NCI-H524 (cell line): ENCODE data around the gene PPARD.
"Not testable (repeated sequence)": the region's sequence is repeated elsewhere in the genome, so short reads cannot be mapped to it uniquely, and the experiment has no call there.

Experiments
- DNase-seq, 2 experiments: peaks; one replicate each; lab custom pipeline; 2025; lab: John Stamatoyannopoulos, UW

PPARD gene

GRCh38 chr6:35381132-35381531, 38.8 kb downstream of the PPARD start:
- DNase-seq: no peak

DNA sequence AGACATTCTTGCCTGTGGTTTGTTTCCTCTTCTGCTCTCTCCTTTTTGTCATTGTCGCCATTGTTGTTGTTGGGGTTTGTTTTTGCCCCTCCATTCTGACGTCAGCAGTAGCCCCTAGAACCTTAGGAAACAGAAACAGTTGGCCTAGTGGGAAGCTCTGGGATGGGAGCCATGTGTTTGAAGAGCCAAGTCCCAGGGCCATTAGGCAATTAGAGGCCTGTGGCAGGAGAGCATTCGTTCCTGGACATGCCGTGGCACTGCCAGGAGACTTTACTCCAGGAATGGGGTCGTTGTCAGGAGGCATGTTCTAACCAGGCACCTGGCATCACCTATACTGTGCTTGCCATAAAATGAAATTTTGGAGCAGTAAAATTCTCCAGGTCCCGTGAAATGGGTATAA, 39.7 kb downstream of the PPARD start:
- no peak for DNase-seq

- peak; percentile 25 to 44 for DNase-seq
Measured at GRCh38 chr6:35385457-35386202, 43.3 kb downstream of the PPARD start.

- no peak for DNase-seq
Measured at GRCh38 chr6:35386989-35387388, 44.6 kb downstream of the PPARD start.

DNA sequence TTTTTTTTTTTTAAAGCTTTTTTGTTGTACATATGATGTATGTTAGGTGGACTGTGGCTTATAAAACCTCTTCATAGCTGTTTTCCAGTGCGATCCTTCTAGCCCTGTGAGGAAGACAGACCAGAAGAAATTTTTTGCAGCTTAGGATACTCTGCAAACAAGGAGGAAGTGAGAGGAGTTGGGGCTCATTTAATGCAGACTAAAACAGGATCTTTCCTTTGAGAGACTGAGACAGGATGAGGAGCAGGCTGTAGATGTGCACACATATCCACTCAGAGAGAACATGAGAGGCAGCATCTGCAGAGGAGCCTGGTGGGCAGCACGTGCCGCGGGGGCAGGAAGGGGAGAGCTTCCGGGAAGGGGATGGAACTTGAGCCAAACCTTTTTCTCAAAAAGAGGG, 45.7 kb downstream of the PPARD start:
- no peak for DNase-seq

- DNase-seq: no peak
Measured at GRCh38 chr6:35388772-35389352, 46.5 kb downstream of the PPARD start.

DNA sequence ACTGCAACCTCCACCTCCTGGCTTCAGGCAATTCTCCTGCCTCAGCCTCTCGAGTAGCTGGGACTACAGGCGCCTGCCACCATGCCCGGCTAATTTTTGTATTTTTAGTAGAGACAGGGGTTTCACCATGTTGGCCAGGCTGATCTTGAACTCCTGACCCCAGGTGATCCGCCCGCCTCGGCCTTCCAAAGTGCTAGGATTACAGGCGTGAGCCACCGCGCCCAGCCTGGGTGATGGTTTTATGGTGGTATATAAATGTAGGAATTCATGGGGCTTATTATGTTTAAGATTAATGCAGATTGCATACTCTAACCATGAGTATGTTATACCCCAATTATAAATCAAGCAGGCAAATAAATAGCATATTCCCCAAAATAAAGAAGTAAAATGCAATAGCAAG, 47.0 kb downstream of the PPARD start:
- not testable (repeated sequence) for DNase-seq

DNA sequence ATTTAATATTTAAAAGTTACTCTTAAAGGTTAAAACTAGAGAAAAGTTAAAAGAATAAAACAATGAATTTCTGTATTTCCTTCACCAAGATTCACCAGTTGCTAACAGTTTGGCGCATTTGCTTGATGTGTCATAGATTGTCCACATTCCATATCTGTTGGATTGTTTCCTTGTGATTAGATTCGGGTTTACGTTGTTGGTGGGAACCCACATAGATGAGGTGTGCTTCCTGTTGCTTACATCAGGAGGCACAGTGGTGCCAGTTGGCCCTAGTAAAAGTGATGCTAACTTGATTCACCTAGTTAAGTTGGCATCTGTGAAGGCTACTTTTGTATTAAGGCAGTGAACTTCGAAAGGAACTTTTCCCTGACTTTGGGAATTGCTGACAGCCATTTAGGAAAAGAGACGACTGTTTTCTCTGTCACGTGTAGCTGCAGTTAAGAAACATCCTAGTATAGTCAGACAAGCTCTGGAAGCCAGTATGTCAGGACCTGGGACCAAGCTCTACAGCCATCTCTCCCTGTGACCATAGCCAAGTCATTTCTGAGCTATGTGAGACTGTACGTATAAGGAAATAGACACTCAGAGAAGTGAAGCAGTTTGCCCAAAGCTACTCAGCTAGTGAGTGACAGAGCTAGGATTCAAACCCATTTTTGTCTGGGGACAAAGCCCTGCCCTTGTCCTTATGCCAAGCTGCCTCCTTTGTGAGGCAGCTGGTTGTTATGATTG, 49.0 kb downstream of the PPARD start:
- DNase-seq: no peak

GRCh38 chr6:35392111-35392702, 49.8 kb downstream of the PPARD start:
- DNase-seq: no peak

- no peak for DNase-seq
Measured at GRCh38 chr6:35392773-35393672, 50.7 kb downstream of the PPARD start.

GRCh38 chr6:35396991-35397390, 54.6 kb downstream of the PPARD start:
- DNase-seq: no peak

GRCh38 chr6:35397806-35398418, 55.6 kb downstream of the PPARD start:
- DNase-seq: no peak

DNA sequence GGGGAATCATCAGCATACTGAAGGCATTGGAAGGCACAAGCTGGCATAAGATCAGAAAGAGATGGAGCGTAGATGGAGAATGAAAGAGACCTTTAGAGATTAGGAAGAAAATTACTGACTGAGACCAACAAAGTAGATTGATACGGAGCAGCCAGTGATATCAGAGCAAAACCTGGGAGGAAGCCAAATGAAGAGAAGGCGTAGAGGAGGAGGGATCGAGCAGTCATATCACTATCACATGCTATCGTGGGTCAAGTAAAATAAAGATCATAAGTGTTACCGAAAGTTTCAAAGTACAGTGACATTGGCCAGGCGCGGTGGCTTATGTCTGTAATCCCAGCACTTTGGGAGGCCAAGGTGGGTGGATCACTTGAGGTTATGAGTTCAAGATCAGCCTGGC, 56.2 kb downstream of the PPARD start:
- DNase-seq: no peak

- DNase-seq: no peak
Measured at GRCh38 chr6:35400111-35400510, 57.8 kb downstream of the PPARD start.

DNA sequence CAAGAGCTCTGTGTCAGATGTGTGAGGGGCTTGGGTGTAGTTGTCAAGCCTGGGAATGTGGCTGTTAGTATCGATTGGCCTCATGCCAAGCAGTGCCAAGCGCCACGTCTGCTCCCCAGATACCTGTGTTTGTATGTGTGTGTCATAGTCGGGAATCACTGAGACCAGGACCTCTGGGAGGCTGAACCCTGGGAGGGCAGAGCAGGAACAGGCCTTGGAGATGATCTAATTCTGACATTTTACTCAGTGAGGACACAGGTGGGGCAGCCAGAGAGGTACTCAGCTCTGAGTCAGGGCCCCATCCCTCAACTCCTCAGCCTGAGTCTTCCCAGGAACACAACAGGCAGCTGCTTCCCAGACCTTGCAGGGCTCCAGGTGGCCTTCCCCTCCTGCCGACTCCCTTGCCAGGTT, 58.5 kb downstream of the PPARD start:
- DNase-seq: peak in 1 of 2 experiments; percentile 22

- no peak for DNase-seq
Measured at GRCh38 chr6:35401514-35401913, 59.2 kb downstream of the PPARD start.

- no peak for DNase-seq
Measured at GRCh38 chr6:35402136-35402855, 59.9 kb downstream of the PPARD start.

GRCh38 chr6:35402856-35403191, 60.5 kb downstream of the PPARD start:
- no peak for DNase-seq

DNA sequence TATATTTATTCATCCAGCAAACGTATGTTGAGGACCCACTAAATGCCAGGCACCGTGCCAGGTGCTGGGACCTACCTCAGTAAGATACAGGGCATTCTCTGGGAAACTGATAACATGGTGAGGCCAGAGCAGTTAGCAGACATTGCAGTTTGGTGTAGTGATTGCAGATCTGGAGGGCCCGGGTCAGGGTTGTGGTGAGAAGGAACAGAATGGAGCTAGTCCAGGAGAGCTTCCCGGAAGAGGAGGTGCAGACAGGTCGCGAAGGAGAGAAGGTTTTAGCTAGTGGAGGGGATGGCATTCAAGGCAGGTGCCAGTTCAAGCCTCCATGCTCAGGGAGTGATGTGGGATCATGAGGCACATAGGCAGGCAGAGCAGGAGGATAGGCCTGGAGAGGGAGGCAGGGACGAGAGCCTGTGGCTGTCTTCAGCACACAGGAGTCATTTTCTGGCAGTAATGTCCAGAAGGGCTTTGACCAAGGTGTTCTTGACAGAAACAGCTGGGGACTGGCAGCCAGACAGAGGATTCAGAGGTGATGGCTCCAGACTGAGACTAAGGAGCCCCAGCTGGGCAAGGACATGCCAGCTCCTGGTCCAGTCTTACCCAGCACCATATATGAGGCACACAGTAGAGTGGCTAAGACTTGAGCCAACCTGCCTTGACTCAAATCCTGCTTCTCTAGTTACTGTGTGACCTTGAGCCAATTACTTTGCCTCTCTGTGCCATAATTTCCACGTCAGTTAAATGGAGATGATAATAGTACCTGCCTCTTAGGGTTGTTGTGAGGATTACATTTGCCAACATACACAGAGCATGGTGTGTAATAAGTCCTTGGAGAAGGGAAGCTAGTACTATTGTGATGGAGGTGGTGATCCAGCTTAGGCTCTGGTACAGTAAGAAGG, 61.4 kb downstream of the PPARD start:
- no peak for DNase-seq
